ENCODE measurements around the gene QSOX2.

DNA sequence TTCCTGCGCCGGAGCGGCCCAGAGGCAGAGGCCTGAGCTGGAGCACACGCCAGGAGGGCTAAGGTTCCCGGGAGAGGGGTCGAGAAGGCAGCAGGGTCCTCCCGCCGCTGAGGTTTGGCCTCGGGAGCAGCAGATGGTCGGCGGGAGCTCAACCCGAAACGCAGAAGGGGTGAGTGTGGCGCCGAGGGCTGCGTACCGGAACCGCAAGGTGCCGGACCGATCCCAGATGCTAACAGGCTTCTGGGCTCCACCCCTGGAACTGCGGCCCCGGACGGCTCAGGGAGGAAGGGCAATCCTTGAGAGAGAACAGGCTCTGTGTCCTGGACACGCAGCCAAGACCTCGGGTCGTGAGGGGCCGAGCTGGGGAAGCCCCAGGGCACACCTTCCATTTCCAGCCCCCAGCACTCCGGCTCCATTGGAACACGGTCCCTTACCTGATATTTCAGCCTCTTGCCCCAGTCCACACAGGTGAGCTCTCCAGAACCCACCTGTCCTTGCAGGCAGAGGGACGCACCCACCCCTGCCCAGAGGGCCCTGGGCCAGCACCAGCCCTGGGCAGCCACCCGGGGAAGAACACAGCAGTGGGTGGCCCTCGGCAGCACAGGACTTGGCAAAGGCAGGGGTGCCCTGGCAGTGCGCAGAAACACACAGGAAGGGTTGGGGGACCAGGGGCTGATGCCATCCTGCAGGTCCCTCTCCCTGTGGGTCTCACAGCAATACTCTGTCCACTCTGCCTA lies 42.0 kb downstream of the QSOX2 start:
- TF ChIP-seq, protein P1, sequence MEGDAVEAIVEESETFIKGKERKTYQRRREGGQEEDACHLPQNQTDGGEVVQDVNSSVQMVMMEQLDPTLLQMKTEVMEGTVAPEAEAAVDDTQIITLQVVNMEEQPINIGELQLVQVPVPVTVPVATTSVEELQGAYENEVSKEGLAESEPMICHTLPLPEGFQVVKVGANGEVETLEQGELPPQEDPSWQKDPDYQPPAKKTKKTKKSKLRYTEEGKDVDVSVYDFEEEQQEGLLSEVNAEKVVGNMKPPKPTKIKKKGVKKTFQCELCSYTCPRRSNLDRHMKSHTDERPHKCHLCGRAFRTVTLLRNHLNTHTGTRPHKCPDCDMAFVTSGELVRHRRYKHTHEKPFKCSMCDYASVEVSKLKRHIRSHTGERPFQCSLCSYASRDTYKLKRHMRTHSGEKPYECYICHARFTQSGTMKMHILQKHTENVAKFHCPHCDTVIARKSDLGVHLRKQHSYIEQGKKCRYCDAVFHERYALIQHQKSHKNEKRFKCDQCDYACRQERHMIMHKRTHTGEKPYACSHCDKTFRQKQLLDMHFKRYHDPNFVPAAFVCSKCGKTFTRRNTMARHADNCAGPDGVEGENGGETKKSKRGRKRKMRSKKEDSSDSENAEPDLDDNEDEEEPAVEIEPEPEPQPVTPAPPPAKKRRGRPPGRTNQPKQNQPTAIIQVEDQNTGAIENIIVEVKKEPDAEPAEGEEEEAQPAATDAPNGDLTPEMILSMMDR (IDR thresholded peaks at IDR 0.05; ENCODE audit: low read length) = no peak
- no peak for TF ChIP-seq EZH2 (IDR thresholded peaks at IDR 0.05; ENCODE audit: borderline replicate concordance, low read length)
